Measurements from ENCODE around the gene KCNK16.

The KCNK16 gene

GRCh38 chr6:39342692-39343395 lies 20.3 kb upstream of the KCNK16 start:
- in situ Hi-C loops (cut with HindIII; ENCODE audit: low sequenced_read_pairs) = no loop called here

- in situ Hi-C loops (cut with HindIII; ENCODE audit: low sequenced_read_pairs) = no loop called here
These were observed 19.4 kb upstream of the KCNK16 start for GRCh38 chr6:39341937-39342336.

GRCh38 chr6:39341352-39341751 lies 18.9 kb upstream of the KCNK16 start:
- in situ Hi-C loops (cut with HindIII; ENCODE audit: low sequenced_read_pairs) = no loop called here

DNA sequence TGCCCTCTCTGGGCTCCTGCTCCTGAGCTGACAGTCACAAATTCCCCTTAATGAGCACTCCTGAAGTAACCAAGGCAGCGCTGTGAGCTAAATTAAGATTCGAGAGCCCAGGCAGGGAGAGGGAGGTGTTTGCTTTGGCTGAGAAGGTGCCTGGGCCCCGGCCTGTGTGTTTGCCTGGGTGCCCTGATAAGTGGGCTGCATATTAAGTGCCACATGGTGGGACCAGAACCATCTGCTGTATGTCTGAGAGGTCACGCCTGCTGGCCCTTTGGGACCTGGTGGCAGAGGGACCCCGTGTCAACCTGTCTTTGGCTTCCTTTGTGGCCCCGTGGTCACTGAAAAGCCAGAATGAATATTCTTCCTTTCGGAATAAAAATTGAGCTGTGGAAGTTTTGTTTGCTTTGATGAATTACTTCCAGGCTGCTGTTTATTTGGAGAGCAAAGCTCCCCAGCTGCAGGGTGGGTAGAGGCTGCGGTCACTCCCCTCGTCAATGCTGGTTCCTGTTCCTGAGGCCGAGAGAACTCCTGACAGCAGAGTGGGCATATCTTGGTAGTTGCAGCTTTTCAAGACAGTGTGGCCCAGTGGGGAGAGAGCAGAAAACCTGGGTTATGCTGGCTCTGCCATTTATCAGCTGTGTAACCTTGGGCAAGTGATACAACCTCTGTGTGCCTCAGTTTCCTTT lies 17.5 kb upstream of the KCNK16 start:
- in situ Hi-C loops (cut with HindIII; ENCODE audit: low sequenced_read_pairs) = no loop called here

GRCh38 chr6:39339096-39339867 lies 16.8 kb upstream of the KCNK16 start:
- in situ Hi-C loops (cut with HindIII; ENCODE audit: low sequenced_read_pairs) = no loop called here

- in situ Hi-C loops (cut with HindIII; ENCODE audit: low sequenced_read_pairs) = no loop called here
These were observed 15.9 kb upstream of the KCNK16 start for GRCh38 chr6:39338397-39338796.

- in situ Hi-C loops (cut with HindIII; ENCODE audit: low sequenced_read_pairs) = no loop called here
These were observed 13.5 kb upstream of the KCNK16 start for GRCh38 chr6:39335780-39336545.

GRCh38 chr6:39333644-39334438 lies 11.3 kb upstream of the KCNK16 start:
- in situ Hi-C loops (cut with HindIII; ENCODE audit: low sequenced_read_pairs) = loop anchor here (5.0 kb wide), 1 partner anchor 152 kb away; no protein-coding TSS in a partner anchor

GRCh38 chr6:39330476-39330875 lies 8.0 kb upstream of the KCNK16 start:
- in situ Hi-C loops (cut with HindIII; ENCODE audit: low sequenced_read_pairs) = loop anchor here (5.0 kb wide), 1 partner anchor 148 kb away; no protein-coding TSS in a partner anchor

DNA sequence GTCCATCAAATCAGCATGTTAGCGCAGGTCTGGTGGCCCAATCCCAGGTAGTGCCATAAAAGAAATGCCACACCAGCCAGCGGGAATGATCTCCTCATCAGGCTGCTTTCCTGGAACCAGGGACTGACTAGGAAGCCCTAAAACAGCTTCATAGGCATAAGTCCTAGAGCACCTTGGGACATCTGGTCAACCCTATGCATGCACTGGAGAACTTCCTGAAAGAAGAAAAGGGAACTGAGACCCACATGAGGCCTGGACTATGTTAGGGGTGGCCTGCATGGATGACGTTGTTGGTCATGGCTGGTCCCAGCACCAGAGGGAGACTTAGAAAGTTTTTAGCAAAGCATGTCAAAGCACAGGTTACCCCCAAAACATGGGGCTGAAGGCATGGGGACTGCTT lies 7.6 kb upstream of the KCNK16 start:
- in situ Hi-C loops (cut with HindIII; ENCODE audit: low sequenced_read_pairs) = loop anchor here (5.0 kb wide), 1 partner anchor 148 kb away; no protein-coding TSS in a partner anchor

DNA sequence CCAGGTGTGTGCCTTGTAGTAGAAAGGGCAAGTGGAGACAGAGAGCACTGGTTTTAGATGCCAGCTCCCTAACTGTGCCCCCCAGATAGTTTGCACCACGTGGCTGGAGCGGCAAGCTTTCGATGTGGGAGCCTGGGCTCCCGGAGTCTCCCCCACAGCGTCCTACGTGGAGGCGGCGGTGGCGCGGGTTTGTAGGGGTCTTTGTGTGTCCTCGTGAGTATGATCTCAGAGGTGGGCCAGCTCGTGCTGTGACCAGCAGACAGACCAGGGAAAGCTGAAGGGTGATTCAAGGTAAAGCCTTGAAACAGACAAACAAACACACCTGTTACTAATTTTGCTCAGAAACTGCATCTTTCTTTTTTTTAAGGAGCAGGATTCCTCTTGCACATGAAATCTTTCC lies 5.6 kb upstream of the KCNK16 start:
- in situ Hi-C loops (cut with HindIII; ENCODE audit: low sequenced_read_pairs) = no loop called here

DNA sequence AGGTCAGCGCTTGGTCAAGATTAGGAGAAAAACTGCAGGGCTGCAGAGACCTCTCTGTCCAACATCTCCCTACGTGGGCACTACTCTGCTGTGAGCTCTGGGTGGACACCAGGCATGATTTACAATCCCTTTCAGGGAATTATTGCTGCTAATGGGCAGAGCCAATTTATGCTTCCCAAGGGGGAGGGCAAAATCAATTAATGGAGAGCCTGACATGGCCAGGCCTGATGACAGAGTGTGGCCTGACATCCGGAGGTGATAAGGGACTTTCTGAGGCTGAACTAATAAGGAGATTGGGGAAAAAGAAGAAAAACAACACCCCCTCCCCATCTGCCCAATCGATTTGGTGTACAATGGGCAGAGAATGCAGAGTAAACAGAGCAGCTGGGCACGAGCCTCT lies 5.0 kb upstream of the KCNK16 start:
- in situ Hi-C loops (cut with HindIII; ENCODE audit: low sequenced_read_pairs) = no loop called here

- in situ Hi-C loops (cut with HindIII; ENCODE audit: low sequenced_read_pairs) = no loop called here
These were observed 741 bp downstream of the KCNK16 start for GRCh38 chr6:39321761-39322160.

GRCh38 chr6:39320363-39320984 lies 2.0 kb downstream of the KCNK16 start:
- in situ Hi-C loops (cut with HindIII; ENCODE audit: low sequenced_read_pairs) = no loop called here

GRCh38 chr6:39319621-39320362 lies 2.7 kb downstream of the KCNK16 start:
- in situ Hi-C loops (cut with HindIII; ENCODE audit: low sequenced_read_pairs) = loop anchor here (5.0 kb wide), 2 partner anchors 92 to 447 kb away; partner anchors contain the start of gene KCNK5

DNA sequence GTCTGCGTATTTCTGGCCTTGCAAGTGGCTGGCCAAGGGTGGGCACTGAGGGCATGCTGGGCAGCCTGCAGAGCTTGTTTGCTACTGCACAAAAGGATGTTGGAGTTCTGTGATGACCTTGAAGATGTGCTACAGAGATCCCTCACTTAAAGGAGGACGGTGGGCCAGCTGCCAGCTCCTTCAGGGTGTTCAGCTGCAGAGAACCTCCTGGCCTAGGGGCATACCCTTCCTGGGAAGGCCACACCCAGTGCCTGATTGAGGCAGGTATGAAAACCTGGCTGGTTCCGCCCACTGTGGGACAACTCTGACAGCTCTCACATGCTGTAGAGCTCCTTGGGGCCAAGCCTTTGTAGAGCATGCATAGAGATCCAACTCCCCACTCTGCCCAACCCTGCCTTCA lies 5.2 kb downstream of the KCNK16 start:
- in situ Hi-C loops (cut with HindIII; ENCODE audit: low sequenced_read_pairs) = loop anchor here (5.0 kb wide), 2 partner anchors 90 to 445 kb away; partner anchors contain the start of gene KCNK5

DNA sequence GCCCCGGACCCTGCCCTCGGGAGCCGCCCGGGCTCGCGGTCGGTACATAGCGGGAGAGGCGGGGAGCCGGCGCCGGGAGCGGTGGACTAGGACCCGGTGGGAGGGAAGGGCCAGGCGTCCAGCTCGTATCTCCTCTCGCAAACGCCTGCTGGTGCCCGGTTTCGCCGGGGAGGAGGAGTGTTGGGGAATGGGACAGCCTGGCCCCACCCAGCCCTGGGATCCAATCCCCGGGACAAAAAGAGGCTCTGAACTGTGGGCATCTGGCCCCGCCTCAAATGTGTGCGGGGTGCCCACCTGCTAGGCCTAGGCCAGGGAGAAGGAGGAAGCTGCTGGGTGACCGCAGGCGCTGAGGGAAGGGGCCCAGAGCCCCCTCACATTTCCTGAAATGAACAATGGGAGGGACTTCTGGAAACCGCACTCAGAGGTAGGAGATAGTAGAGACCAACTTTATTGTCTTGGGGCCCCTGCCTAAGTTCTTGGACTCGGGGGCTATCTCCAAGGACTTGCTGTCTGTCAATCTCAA lies 8.2 kb downstream of the KCNK16 start, which contains the start of gene KCNK17:
KCNK17 (minus strand) TSS at position 147 of the 523 bp plus-strand sequence; CDS start at position 48, 99 bp downstream.
- in situ Hi-C loops (cut with HindIII; ENCODE audit: low sequenced_read_pairs) = no loop called here

DNA sequence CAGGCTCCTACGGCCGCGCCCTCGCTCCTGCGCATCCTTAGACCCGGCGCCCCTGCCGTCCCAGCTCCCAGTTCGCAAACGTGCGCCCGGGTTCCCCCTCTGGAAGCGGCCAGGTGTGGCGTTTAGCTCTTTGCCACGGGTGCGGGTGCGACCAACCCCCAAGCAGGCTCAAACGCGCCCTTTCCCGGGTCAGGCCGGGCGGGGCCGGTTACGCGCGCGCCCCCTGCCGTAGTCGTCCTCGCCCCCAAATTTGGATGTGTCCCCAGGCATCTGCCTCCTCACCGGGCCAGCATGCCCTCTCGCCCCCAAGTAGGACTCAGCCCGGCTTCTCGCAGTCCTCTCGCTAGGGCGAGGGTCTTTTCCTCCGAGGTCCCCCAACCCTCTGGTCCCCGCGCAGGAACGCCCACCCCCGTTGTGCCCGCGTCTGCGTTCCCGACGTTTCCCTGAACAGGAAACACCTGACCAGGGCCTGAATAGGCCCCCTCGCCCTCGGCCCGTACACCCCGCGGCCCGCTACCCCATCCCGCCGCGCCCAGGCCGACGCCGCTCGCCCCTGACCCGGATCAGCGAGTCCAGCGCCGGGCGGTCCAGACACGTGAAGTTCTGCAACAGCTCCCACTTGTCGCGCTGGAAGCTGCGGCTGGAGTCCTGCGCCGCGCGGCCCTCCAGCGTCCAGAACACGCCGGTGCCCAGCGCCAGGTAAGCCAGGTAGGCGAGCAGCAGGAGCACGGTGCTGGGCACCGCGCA lies 8.8 kb downstream of the KCNK16 start:
- in situ Hi-C loops (cut with HindIII; ENCODE audit: low sequenced_read_pairs) = no loop called here

All from endothelial cell of hepatic sinusoid (primary cell).